ENCODE data around the gene XCR1. TPM values are rescaled to one million over a fixed set of nuclear protein-coding genes. Genes with fewer than 3 reads are reported as not detected.

The XCR1 gene
- total and polyA plus RNA-seq, 9 of the 15 experiments (the other 6 are each of a cell fraction or from before 2014, with no cell fraction given): not detected

DNA sequence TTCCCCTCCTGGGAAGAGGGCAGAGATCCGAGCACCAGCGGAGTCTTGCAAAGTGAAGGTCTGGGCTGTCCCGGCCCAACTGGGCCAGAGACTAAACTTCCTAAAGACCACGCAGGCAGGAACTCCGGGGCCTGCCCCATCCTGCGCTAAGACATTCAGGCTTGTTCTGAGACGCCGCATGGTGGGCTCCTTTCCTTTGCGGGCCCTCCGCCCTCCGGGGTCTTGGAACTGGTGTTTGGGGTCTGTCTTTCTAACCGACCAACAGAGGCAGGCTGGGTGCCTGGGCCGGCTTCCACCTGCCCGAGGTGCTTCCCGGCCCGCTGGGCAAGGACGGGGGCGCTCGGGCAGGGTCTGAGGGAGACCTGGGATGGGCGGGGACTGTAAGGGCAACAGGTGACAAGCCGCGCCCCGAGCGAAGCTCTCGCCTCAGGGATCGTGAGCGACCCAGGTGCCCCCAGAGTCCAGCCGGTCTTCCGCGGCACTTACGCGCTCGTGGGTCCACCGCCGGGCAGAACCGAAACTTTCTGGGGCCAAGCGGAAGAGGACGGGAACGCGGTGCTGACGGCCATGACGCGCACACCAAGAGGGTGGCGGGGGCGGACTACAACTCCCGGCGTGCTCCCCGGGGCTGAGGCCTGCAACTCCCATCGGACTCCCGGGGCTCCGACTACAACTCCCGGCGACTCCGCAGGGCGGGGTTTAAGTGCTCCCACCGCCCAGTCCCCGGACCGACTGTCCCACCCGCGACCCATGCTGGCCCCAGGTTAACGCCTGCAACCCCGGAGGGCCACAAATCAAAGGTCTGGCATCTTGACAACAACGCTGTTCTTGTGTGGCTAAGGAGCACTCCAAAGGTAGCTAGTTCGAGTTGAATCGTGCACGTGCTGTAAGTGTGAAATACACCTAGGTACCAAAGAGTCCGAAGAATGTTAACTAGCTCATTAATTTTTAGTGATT, 31.8 kb downstream of the XCR1 start, which contains the start of gene FYCO1 (continued):
- no peak for TF ChIP-seq NCOA2 (IDR thresholded peaks at IDR 0.05; ENCODE audit: partially characterized antibody in 2 of 2)
- no peak; a peak in 1 of 4 replicates for TF ChIP-seq FOXA3 (CRISPR knock-in tag; conservative IDR thresholded peaks at IDR 0.05 in 1 of 2, IDR thresholded peaks at IDR 0.05 in 1 of 2)
- no peak for TF ChIP-seq MCM3 (IDR thresholded peaks at IDR 0.05)
- TF ChIP-seq ESRRB (CRISPR knock-in tag; IDR thresholded peaks at IDR 0.05; ENCODE audit: borderline replicate concordance): no peak
- no peak; the same call in 1 of the 2 replicates for TF ChIP-seq KAT7 (CRISPR knock-in tag; IDR thresholded peaks at IDR 0.05; ENCODE audit: borderline replicate concordance)
- peak; percentile 74; the same call in 1 of the 2 replicates for TF ChIP-seq ZNF175 (CRISPR knock-in tag; IDR thresholded peaks at IDR 0.05; ENCODE audit: low read depth)
- TF ChIP-seq ZNF75A (CRISPR knock-in tag; IDR thresholded peaks at IDR 0.05): 0 out of 2 replicates have a peak, but pooled peaks have one; percentile 16
- TF ChIP-seq TARDBP (IDR thresholded peaks at IDR 0.05): 0 out of 2 replicates have a peak, but pooled peaks have one; percentile 51
- TF ChIP-seq, protein P1, sequence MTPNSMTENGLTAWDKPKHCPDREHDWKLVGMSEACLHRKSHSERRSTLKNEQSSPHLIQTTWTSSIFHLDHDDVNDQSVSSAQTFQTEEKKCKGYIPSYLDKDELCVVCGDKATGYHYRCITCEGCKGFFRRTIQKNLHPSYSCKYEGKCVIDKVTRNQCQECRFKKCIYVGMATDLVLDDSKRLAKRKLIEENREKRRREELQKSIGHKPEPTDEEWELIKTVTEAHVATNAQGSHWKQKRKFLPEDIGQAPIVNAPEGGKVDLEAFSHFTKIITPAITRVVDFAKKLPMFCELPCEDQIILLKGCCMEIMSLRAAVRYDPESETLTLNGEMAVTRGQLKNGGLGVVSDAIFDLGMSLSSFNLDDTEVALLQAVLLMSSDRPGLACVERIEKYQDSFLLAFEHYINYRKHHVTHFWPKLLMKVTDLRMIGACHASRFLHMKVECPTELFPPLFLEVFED (CRISPR knock-in tag; conservative IDR thresholded peaks at IDR 0.05): no peak
- TF ChIP-seq, protein P2, sequence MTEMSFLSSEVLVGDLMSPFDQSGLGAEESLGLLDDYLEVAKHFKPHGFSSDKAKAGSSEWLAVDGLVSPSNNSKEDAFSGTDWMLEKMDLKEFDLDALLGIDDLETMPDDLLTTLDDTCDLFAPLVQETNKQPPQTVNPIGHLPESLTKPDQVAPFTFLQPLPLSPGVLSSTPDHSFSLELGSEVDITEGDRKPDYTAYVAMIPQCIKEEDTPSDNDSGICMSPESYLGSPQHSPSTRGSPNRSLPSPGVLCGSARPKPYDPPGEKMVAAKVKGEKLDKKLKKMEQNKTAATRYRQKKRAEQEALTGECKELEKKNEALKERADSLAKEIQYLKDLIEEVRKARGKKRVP (CRISPR knock-in tag; IDR thresholded peaks at IDR 0.05): no peak
- TF ChIP-seq ATF1 (CRISPR knock-in tag; IDR thresholded peaks at IDR 0.05): no peak; the same call in 1 of the 2 replicates
- TF ChIP-seq ATF1 (tag; IDR thresholded peaks at IDR 0.05): peak; percentile 95
- no peak for TF ChIP-seq ZNF57 (CRISPR knock-in tag; IDR thresholded peaks at IDR 0.05)
- TF ChIP-seq, protein P3, sequence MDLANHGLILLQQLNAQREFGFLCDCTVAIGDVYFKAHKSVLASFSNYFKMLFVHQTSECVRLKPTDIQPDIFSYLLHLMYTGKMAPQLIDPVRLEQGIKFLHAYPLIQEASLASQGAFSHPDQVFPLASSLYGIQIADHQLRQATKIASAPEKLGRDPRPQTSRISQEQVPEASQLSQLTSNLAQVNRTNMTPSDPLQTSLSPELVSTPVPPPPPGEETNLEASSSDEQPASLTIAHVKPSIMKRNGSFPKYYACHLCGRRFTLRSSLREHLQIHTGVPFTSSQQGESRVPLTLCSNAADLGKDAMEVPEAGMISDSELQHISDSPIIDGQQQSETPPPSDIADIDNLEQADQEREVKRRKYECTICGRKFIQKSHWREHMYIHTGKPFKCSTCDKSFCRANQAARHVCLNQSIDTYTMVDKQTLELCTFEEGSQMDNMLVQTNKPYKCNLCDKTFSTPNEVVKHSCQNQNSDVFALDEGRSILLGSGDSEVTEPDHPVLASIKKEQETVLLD (IDR thresholded peaks at IDR 0.05): no peak; the same call in none of the 2 replicates
- no peak for TF ChIP-seq TRIM28 (IDR thresholded peaks at IDR 0.05)
- no peak for TF ChIP-seq TCF3 (CRISPR knock-in tag; IDR thresholded peaks at IDR 0.05)
- TF ChIP-seq, protein P4, sequence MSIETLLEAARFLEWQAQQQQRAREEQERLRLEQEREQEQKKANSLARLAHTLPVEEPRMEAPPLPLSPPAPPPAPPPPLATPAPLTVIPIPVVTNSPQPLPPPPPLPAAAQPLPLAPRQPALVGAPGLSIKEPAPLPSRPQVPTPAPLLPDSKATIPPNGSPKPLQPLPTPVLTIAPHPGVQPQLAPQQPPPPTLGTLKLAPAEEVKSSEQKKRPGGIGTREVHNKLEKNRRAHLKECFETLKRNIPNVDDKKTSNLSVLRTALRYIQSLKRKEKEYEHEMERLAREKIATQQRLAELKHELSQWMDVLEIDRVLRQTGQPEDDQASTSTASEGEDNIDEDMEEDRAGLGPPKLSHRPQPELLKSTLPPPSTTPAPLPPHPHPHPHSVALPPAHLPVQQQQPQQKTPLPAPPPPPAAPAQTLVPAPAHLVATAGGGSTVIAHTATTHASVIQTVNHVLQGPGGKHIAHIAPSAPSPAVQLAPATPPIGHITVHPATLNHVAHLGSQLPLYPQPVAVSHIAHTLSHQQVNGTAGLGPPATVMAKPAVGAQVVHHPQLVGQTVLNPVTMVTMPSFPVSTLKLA (conservative IDR thresholded peaks at IDR 0.05): peak; percentile 57 to 84
- peak; percentile 19; the same call in 1 of the 2 replicates for TF ChIP-seq ARID1B (IDR thresholded peaks at IDR 0.05)
- TF ChIP-seq TGIF2 (CRISPR knock-in tag; IDR thresholded peaks at IDR 0.05): no peak
- TF ChIP-seq, protein P5, sequence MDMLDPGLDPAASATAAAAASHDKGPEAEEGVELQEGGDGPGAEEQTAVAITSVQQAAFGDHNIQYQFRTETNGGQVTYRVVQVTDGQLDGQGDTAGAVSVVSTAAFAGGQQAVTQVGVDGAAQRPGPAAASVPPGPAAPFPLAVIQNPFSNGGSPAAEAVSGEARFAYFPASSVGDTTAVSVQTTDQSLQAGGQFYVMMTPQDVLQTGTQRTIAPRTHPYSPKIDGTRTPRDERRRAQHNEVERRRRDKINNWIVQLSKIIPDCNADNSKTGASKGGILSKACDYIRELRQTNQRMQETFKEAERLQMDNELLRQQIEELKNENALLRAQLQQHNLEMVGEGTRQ (CRISPR knock-in tag; IDR thresholded peaks at IDR 0.05): peak; percentile 20; the same call in 1 of the 2 replicates
- 0 out of 2 replicates have a peak, but pooled peaks have one; percentile 12 for TF ChIP-seq RAD51 (IDR thresholded peaks at IDR 0.05; ENCODE audit: borderline replicate concordance, low read depth)

All from K562 (cell line).